Thoracic aorta (tissue), 2 donors: ENCODE data around the gene TMCO2. TPM values are rescaled to one million over a fixed set of nuclear protein-coding genes. Genes with fewer than 3 reads are reported as not detected.

Experiments
- ATAC-seq: fragments of 150-250 bp; one replicate; pipeline ENCODE4 v1.8.0; 2017; ENCODE audit warnings: low read depth; ENCODE audit not compliant: insufficient number of reproducible peaks, low FRiP score
- DNase-seq: peaks from one replicate; pipeline ENCODE4 v3.0.0-alpha.2; 2020; ENCODE audit warnings: low spot score
- H3K27ac ChIP-seq, 2 donors: fragments of 200-600 bp; sonication (generic); 1 replicate in 1 of 2; 2 replicates in 1 of 2; pipeline ENCODE4 v1.5.1; 2016; ENCODE audit warnings: mild to moderate bottlenecking in 2 of 2, moderate library complexity in 2 of 2
- H3K27me3 ChIP-seq: fragments of 200-600 bp; sonication (generic); replicated peaks from 2 replicates; pipeline ENCODE4 v1.6.0; 2016; ENCODE audit warnings: mild to moderate bottlenecking; ENCODE audit not compliant: insufficient read depth
- H3K36me3 ChIP-seq: fragments of 200-600 bp; sonication (generic); one replicate; pipeline ENCODE4 v1.5.1; 2016
- H3K4me1 ChIP-seq, 2 donors: fragments of 200-600 bp; sonication (generic); 1 replicate in 1 of 2; 2 replicates in 1 of 2; pipeline versions ENCODE4 v1.5.1 to v1.6.0; 2016; ENCODE audit warnings: low read depth in 2 of 2, mild to moderate bottlenecking in 1 of 2; ENCODE audit not compliant: control insufficient read depth in 1 of 2
- H3K4me3 ChIP-seq: fragments of 200-600 bp; sonication (generic); 2 replicates; pipeline ENCODE4 v1.5.1; 2016; ENCODE audit warnings: mild to moderate bottlenecking
- H3K9me3 ChIP-seq: fragments of 200-600 bp; sonication (generic); 2 replicates; pipeline ENCODE4 v1.5.1; 2016
- total RNA-seq, 2 donors: library from RNA; depleted of rRNA; stranded (reverse); fragments of >200 nt; gene quantifications; one replicate each; pipeline versions ENCODE4 v1.1.0 to v1.2.3, GENCODE V29; 2016
- TF ChIP-seq, protein P1 (sequence below): fragments of 200-600 bp; sonication (generic); IDR thresholded peaks from one replicate; pipeline ENCODE4 v1.5.1; 2019; ENCODE audit warnings: antibody characterized with exemption

The TMCO2 gene
- total RNA-seq, 2 donors from 2014 or later: not detected

DNA sequence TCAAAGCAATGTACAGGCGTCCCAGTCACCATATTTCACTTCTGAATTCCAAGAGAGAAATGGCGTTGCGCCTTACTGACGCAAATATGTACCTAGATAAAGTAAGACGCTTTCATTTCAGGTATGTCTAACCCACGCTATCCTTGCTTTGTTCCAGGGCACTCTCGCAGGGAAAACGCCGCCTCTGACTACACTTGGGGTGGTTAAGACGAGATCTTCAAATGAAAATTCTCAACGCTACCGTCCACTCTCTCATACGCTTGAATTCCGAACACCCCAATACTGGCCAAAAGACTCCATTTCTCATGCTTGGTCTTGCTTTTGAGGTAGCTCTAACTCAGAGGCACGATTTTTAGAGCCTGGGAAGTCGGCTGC, 9.6 kb downstream of the TMCO2 start:
- peaks cover 8% of the 10 kb centered on the region for H3K36me3 ChIP-seq
- no peaks in the 10 kb centered on the region for H3K27me3 ChIP-seq
- H3K4me3 ChIP-seq: peak overlapping the region; percentile 98
- TF ChIP-seq, protein P1, sequence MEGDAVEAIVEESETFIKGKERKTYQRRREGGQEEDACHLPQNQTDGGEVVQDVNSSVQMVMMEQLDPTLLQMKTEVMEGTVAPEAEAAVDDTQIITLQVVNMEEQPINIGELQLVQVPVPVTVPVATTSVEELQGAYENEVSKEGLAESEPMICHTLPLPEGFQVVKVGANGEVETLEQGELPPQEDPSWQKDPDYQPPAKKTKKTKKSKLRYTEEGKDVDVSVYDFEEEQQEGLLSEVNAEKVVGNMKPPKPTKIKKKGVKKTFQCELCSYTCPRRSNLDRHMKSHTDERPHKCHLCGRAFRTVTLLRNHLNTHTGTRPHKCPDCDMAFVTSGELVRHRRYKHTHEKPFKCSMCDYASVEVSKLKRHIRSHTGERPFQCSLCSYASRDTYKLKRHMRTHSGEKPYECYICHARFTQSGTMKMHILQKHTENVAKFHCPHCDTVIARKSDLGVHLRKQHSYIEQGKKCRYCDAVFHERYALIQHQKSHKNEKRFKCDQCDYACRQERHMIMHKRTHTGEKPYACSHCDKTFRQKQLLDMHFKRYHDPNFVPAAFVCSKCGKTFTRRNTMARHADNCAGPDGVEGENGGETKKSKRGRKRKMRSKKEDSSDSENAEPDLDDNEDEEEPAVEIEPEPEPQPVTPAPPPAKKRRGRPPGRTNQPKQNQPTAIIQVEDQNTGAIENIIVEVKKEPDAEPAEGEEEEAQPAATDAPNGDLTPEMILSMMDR: no peak
- ATAC-seq (no peak), DNase-seq (no peak)
- peaks cover 31 to 47% of the 10 kb centered on the region in 2 donors for H3K4me1 ChIP-seq
- H3K9me3 ChIP-seq: no peaks in the 10 kb centered on the region
- H3K27ac ChIP-seq: peak overlapping the region; percentile 95 to 98

DNA sequence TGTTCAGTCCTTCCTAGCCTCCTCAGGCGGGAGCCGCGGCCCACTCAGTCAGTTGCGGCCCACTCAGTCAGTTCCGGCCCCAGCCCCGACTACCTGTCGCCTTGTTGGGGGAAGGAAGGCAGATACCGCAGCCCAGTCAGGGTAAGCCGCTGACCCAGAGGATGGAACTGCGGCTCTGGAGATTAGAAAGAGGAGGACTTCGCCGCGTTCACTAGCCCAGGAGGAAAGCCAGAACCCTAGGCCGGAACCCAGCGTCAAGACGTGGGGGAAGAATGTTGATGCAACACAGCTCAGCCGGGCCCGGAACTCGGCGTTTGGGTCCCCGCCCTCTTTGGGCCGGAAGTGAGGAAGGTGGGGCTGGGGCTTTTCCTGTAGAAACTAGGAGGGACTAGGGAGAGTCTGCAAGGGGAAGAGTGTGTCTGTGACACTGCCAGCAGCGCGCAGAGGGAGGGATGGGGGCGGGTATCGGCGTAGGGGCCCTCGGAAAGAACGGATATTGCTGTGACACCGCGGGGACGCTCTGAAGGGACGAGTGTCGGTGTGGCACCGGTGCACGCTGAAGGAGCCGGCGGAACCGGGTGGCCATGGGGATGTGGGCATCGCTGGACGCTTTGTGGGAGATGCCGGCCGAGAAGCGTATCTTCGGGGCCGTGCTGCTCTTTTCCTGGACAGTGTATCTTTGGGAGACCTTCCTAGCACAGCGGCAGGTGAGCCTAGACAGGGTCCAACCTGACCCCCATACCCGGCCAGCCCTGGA, 10.1 kb downstream of the TMCO2 start, which contains the start of gene ZMPSTE24:
ZMPSTE24 (plus strand) TSS at position 549 of the 757 bp plus-strand sequence; CDS start at position 585, 36 bp downstream.
- TF ChIP-seq, protein P1: no peak
- Histone ChIP-seq H3K36me3 (peaks cover 8% of the 10 kb centered on the region), H3K4me1 (peaks cover 36 to 53% of the 10 kb centered on the region in 2 donors), H3K9me3 (no peaks in the 10 kb centered on the region), H3K4me3 (peak within 1 kb of the TSS; percentile 98), H3K27me3 (no peaks in the 10 kb centered on the region), H3K27ac (peak within 1 kb of the TSS; percentile 95 to 98)
- ATAC-seq: peak; percentile 99
- DNase-seq: peak; percentile 86

- Histone ChIP-seq H3K27me3 (no peaks in the 10 kb centered on the region), H3K36me3 (peaks cover 8% of the 10 kb centered on the region), H3K4me3 (peak overlapping the region; percentile 98), H3K9me3 (no peaks in the 10 kb centered on the region), H3K4me1 (peaks cover 39 to 58% of the 10 kb centered on the region in 2 donors), H3K27ac (peak overlapping the region; percentile 95 to 98)
- ATAC-seq (no peak), DNase-seq (no peak)
- TF ChIP-seq, protein P1: no peak
Observed at GRCh38 chr1:40258445-40258769, 10.7 kb downstream of the TMCO2 start.

- TF ChIP-seq, protein P1: no peak
- H3K36me3 ChIP-seq: peaks cover 10% of the 10 kb centered on the region
- H3K27me3 ChIP-seq: no peaks in the 10 kb centered on the region
- peaks cover 48 to 94% of the 10 kb centered on the region in 2 donors for H3K4me1 ChIP-seq
- peak overlapping the region; percentile 45 for H3K4me3 ChIP-seq
- no peak for DNase-seq
- no peaks in the 10 kb centered on the region for H3K9me3 ChIP-seq
- peak overlapping the region; percentile 86 to 94 for H3K27ac ChIP-seq
- peak; percentile 45 for ATAC-seq
Observed at GRCh38 chr1:40264354-40264781, 16.6 kb downstream of the TMCO2 start.

DNA sequence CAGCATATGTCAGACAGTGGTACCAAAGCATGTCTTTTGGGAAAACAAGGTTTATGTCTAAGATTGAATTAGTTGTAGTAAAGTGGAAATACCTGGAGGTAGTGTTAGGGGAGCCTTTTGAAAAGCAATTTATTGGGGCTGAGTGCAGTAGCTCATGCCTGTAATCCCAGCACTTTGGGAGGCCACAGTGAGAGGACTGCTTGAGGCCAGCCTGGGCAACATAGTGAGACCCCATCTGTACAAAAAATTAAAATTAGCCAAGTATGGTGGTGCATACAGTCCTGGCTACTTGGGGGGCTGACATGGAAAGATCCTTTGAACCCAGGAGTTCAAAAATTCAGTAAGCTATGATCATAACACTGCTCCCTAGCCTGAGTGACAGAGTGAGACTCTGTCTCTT, 17.6 kb downstream of the TMCO2 start:
- Histone ChIP-seq H3K4me3 (no peak overlapping the region), H3K9me3 (no peaks in the 10 kb centered on the region), H3K27ac (peak overlapping the region; percentile 86 to 94), H3K36me3 (peaks cover 19% of the 10 kb centered on the region), H3K4me1 (peaks cover 45 to 92% of the 10 kb centered on the region in 2 donors), H3K27me3 (no peaks in the 10 kb centered on the region)
- DNase-seq: no peak
- TF ChIP-seq, protein P1: no peak
- ATAC-seq: no peak
